ENCODE data around the gene HSD3B7.

HSD3B7 gene

GRCh38 chr16:30983898-30984610 is 953 bp upstream of the HSD3B7 start:
- no peak for DNase-seq

- DNase-seq = peak; percentile 93
Measured at GRCh38 chr16:30985401-30986128, 558 bp downstream of the HSD3B7 start.

GRCh38 chr16:30986129-30986991 is 1.4 kb downstream of the HSD3B7 start:
- DNase-seq = no peak

DNA sequence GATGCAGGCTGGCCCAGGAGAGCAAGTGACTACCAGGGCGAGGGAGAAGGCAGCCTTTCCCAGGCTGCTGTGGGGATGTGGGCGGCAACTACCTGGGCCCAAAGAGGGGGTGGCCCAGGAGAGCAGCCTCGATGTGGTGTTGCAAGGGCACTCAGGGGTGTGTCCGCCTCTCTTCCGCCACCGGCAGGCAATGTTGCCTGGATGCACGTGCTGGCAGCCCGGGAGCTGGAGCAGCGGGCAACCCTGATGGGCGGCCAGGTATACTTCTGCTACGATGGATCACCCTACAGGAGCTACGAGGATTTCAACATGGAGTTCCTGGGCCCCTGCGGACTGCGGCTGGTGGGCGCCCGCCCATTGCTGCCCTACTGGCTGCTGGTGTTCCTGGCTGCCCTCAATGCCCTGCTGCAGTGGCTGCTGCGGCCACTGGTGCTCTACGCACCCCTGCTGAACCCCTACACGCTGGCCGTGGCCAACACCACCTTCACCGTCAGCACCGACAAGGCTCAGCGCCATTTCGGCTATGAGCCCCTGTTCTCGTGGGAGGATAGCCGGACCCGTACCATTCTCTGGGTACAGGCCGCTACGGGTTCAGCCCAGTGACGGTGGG is 2.7 kb downstream of the HSD3B7 start:
- no peak for DNase-seq

- DNase-seq = no peak
Measured at GRCh38 chr16:30989469-30990047, 4.6 kb downstream of the HSD3B7 start.

DNA sequence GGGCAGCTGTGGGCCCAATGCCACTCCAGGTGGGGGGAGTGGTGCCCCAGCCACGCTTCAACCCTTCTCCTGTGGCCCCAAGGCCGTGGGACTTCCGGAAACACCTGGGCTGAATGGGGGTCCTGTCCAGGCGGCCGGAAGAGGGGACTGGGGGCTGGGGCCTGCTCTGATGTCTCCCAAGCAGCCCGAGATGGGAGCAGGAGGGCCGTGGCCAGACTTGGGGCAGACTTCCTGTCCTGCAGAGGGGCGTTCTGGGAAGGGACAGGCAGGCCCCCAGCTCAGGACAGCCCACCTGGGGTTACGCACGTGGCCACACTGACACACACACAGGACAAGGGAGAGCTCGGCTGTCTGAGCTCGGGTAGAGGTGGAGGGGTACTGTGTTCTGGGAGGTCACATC is 5.1 kb downstream of the HSD3B7 start:
- no peak for DNase-seq

- no peak for DNase-seq
Measured at GRCh38 chr16:30991052-30991451, 6.0 kb downstream of the HSD3B7 start.

- DNase-seq = no peak
Measured at GRCh38 chr16:30992276-30992780, 7.3 kb downstream of the HSD3B7 start.

DNA sequence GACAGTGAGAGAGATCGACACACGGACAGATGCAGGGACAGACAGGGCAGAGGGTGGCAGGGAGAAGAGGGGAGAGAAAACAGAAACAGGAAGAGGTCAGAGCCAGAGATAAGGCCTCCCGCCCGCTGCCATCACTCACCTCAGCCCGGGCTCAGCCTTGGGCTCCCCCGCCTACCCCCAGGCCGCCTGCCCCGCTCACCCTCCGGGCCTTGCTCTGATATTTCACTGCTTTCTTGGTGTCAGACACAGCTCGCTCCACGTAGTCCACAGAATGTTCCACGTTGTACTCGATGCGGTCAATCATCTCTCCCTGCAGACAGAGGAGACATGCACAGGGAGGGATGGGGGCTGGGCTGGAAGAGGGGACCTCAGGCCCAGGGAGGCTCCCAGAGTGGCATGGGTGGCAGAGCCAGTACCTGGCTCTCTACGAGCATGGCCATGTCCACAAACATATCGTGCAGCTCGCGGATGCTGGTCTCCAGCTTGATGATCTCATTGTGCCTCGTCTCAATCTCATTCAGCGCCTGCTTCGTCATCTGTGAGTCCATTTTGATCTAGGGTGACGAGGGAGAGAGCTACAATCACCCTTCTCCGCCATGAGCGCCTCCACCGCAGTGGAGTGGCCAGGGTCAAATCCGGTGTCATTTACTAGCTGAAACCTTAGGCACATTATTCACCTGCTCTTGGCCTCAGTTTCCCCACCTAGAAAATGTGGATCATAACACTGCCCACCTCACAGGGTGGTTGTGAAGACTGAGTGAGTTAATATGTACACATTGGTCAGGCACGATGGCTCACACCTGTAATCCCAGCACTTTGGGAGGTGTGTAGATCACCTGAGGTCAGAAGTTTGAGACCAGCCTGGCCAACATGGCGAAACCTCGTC is 8.2 kb downstream of the HSD3B7 start:
- DNase-seq = no peak

- no peak for DNase-seq
Measured at GRCh38 chr16:30995927-30996323, 10.9 kb downstream of the HSD3B7 start.

- no peak for DNase-seq
Measured at GRCh38 chr16:30996324-30996984, 11.4 kb downstream of the HSD3B7 start.

DNA sequence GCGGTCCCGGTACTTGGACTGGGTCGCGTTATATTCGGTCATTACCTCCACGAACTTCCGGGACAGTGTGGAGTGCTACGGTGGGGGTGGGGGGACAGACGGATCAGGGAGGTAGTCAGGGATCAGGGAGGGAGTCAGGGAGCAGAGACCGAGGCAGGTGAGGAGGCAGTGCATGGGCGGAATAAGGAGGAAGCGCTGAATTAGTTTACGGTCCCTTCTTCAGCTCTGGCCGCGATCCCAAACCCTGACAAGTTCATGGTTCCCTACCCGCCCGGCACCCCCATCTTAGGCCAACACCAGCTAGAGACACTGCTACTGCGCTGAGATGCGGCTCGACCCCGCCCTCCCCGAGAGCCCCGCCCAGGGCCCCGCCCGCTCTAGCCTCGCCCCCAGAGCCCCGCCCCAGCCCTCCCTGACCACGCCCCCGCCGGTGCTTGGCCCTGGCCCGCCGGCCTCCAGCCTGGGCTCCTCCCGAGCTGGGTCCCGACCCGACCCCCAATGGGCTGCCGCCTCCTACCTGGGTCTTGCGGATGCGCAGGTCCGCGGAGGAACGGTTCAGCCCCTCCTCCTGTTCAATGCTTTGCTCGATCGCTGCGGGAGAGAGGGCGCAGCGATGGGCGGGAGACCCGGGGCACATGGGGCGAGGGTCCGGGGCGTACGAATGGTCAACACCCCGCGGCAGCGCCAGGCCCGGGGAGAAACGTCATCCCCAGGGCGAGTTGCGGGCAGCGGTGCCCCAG is 12.1 kb downstream of the HSD3B7 start:
- peak; percentile 87 for DNase-seq

GRCh38 chr16:30997725-30998711 is 13.0 kb downstream of the HSD3B7 start:
- DNase-seq = no peak

DNA sequence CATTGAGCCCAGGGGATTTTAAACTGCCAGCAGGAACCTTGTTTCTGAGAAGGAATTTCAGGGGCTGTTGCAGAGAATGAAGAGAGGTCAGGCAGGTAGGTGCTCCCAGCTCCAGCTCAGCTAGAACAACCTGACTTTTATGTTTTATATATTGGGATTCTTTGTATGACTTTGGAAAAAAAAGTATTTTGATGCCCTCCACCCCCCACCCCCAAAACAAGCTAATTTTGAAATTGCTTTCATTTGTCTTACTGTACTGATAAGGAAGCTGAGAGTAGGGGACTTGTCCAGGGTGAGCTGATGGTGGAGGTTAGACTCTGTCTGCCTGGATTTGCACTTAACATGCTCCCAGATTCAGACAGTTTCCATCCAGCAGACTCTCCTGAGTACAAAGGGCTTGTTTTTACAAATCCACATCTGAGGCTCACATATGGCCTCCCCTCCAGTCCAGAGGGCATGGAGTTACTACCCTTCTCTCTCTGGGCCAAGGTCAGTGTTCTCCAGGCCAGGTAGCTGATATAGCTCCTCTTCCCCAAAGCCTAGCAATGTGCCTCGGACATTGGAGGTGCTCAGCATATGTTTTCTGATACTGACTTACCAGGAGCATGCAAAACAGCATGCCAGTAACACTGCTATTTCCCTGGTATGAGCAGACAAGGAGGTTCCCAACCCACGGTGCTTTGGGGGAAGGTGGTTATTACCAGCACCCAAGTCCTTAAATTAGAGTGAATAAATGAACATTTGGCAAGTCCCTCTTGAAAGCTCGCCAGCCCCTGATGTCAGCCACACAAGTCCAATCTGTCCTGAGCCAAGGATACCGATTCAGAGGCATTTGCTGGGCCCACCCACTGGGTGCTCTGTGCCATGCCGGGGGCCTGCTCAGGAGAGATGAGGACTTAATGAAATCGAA is 14.1 kb downstream of the HSD3B7 start:
- no peak for DNase-seq

GRCh38 chr16:31000671-31001382 is 15.8 kb downstream of the HSD3B7 start:
- no peak for DNase-seq

- no peak for DNase-seq
Measured at GRCh38 chr16:31001507-31002249, 16.7 kb downstream of the HSD3B7 start.
